ENCODE measurements around the gene IL18RAP.
A peak's percentile ranks its signal among the peaks of the same experiment; 100 is the strongest.

IL18RAP gene

DNA sequence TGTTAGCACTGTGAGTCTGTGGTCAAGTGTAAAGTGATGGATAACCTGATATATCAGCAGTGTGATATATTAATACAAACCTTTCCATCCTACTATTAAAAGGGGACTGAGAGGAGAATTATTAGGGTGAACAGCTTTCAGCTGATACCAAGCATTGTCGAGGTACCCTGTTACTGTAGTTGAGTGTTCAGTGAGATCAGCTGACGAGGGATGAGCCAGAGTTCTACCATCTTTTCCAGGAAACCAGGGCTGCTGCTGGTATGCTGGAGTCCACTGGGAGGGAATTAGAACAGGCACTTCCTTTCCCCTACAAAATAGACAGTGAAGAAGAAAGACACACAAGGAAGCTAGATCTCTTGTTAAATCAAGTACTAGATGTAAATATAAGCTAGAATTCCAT, 408 bp downstream of the IL18RAP start:
- no peak for DNase-seq

DNA sequence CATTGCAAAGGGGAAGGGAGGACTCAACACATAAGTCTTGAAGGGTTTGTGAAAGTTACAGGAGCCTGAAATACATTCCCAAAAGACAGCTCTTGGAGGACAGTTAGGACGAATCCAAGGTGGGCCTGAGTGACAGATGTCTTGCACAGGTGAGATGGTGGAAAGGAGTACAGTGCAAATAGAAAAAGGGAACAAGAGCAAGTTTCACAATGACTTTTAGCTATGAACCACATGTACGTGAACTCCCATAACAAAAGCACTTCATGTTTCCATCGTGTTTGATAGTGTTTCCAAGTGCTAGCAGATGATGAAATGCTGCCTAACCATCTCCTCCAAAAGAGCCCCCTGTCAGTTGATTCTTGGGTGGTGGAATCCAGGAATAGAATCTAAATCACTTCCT, 1.8 kb downstream of the IL18RAP start:
- no peak for DNase-seq

DNA sequence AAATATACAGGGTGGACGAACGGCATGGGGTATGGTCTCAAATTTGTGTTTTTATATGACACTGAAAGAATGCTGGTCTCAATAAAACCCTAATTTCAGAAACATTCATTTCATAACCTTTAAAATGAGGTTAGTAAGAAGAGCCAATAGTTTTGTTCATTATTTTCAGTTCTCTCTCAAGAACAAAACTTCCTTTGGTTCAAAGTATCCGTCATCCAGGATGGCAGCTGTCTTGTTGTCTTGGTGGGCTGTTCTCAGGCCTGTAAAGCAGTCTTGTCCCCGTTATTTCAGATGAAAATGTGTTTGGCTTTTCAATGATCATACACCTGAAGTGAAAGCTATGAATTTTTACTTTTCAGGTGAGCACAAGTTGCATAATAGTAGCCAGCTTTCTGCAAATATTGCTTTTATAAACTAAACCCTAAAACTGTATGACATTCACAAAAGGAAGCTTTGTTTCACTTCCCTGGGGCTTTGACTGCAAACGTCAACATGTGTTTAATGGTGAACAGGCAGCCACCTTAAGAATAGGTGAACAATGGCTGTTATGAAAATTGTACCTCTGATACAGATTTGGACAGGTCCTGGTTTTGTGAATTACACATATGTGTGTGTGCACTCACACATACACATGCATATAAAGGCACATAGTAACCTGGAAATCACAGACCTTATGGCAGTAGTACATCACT, 2.6 kb downstream of the IL18RAP start:
- DNase-seq = no peak

DNA sequence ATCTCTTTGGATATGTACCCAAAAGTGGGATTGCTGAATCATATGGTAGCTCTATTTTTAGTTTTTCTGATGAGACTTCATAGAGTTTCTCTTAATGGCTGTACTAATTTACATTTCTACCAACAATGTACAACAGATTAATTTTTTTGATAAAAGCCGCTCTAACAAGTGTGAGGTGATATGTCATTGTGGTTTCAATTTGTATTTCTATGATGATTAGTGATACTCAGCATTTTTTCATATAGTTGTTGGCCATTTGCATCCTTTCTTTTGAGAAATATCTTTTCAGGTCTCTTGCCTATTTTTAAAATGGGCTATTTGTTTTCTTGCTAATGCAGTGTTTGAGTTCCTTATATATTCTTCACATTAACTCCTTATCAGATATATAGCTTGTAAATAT, 4.3 kb downstream of the IL18RAP start:
- DNase-seq = no peak

DNA sequence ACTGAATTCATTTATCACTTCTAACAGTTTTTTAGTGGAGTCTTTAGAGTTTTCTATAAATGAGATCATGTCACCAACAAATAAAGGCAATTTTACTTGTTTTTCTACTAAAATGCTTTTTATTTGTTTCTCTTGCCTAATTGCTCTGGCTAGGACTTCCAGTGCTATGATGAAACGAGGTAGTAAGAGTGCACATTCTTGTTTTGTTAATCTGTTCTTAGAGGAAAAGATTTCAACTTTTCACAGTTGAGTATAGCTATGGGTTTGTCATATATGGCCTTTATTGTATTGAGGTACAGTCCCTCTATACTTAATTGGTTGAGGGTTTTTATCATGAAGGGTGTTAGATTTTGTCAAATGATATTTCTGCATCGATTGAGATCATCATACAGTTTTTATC, 5.6 kb downstream of the IL18RAP start:
- DNase-seq = no peak

DNA sequence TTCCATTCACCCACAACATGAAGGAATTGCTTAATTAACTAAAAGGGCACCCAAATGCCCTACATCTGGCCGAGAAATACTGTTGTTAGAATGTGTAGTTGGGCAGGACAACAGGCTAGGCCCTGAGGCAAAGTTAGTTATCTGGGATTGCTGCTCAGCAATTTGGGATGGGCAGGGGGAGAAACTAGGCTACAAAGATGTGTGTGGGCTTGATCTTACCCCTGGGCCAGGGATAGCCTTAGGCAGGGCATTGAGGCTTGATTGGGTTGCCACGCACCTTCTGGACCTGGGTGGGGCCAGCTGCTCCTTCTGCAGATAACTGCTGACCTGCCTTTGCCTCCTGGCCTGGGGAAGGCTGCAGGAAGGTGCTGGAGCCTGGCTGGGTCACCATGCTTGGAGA, 9.4 kb downstream of the IL18RAP start:
- DNase-seq = no peak

DNA sequence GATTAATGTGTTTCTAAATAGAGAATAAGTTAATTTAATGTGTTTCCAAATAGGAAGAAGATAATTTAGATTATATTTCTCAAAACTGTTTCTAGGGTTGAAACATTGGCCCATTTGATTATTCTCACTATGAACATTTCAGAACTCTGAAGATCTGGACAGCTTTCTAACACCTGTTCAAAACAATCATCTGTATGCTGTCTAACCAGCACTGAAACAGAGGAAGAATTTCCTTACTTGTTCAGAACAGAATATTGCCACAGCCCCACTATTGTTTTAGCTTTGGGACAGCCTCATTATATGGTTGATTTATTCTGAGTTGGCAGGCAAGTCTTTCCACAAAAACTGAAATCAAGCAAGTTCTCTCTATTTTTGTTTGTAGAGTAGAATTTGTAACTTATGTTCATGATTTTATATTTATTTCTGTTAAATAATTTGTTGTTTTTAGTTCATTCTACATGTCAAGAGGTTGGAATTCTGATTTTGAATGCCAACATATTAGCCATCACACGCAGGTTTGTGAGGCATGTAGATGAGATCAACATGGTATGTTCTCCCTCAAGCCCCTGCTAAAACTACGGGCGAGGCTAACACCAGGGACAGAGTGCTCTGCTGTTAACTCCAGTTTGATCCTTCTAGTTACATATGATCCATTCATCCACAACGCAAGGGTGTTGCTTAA, 11.2 kb downstream of the IL18RAP start:
- no peak for DNase-seq

GRCh38 chr2:102434655-102435381, 11.9 kb downstream of the IL18RAP start:
- no peak for DNase-seq

- DNase-seq = no peak
These were observed 12.8 kb downstream of the IL18RAP start for GRCh38 chr2:102435741-102436140.

GRCh38 chr2:102436323-102436722, 13.4 kb downstream of the IL18RAP start:
- DNase-seq = no peak

- no peak for DNase-seq
These were observed 14.2 kb downstream of the IL18RAP start for GRCh38 chr2:102437122-102437521.

DNA sequence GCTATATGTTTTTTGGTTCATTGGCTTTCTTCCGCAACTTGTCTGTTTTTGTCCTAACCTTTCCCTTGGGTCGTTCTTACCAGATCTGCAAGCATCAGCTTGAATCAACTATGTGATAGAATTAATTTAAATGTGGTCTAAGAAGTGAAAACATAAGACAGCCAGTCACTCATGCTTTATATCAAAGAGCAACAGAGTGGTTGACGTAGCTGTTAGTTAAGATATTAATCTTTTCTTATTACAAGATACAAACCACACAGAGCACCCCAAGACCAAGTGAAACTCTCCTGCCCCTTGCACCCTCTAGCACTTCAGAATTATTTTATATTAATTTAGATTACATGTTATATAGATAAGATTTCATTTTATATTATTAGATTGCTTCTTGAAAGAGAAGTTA, 15.2 kb downstream of the IL18RAP start:
- no peak for DNase-seq

- no peak for DNase-seq
These were observed 15.6 kb downstream of the IL18RAP start for GRCh38 chr2:102438578-102438977.

DNA sequence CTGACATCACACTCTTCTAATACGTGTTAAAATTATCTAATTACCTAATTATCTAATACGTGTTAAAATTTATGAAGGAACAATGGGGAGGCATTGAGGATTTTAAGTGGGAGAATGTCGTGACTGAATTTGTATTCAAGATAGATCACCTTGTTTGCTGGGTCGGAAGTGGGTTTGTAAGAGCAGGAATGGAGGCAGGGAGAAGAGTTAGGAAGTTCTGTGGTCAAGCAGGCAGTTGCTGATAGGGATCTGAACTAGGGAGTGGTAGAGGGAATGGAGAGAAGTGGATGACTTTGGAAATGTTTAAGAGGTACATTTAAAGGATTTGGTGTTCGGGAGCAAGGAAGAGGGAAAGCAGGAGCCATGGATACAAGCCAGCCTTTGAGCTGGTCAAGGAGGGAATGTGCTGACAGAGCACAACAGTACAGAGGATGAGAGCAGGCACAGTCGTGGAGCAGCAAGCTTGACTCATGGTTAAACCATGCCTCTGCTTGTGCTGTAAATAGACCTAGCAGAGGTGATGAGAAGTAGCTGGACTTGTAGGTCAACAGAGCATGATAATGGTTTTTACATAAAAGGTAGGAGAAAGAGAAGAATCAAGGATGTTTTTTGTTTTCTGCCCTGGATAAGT, 16.2 kb downstream of the IL18RAP start:
- peak; percentile 54 for DNase-seq

GRCh38 chr2:102442967-102443828, 20.2 kb downstream of the IL18RAP start:
- peak; percentile 28 for DNase-seq

DNA sequence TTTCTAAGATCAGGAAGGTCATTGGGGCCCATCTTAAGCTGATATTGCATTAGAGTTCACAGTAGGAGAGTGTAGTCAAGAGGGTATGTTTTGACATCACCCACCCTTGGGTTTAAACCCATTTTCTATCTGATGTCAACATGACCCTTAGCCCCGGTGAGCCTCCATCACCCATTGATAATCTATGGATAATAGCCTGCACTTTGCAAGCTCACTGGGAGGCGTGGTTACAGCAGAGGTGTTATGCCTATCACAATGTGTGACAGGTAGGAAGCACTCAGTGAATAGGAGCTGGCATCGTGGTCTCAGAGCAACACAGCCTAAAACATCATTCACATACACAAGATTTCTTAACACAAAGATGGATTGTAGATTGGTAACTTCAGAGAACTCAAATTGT, 21.3 kb downstream of the IL18RAP start:
- DNase-seq = no peak

DNA sequence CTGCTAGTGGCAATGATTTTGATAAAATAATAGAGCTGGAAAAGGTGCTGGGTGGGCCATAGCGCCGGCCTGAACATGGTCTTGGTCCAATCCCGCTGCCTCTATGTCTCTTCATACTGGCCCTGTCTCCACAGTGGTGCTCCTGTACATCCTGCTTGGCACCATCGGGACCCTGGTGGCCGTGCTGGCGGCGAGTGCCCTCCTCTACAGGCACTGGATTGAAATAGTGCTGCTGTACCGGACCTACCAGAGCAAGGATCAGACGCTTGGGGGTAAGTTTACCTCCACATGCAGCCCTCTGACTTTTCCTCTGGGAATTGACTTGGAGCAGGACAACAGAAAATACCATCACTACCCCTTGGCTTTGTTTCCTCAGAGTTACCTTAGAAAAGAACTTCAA, 24.0 kb downstream of the IL18RAP start:
- DNase-seq = no peak

DNA sequence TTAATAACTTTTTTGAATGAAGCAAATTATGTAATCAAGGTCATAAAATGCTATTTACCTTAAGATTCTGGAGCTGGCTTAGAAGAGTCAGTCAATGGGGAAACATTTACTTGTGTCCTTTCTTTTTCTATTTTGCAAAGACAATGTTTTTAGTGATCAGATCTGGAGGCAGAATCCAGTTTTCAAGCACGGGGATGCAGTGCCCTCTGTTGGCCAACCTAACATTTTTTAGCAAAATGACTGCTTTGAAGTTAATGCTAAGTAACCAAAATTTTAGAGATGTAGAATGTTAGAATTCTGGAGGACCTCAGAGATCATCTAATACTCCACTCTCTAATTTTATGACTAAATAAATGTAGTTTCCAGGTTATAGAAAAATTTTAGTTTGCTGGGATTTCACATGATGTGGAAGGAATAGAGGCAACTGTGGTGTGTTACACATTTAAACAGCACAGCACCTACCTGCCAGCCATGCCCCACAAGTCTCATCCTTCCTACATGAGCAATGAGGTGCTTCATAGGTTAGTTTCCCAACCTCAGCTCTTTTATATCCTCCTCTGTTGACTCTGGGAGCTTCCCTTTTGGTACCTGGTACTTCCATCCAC, 26.5 kb downstream of the IL18RAP start:
- peak; percentile 33 for DNase-seq

- DNase-seq = no peak
These were observed 29.0 kb downstream of the IL18RAP start for GRCh38 chr2:102451968-102452367.

DNA sequence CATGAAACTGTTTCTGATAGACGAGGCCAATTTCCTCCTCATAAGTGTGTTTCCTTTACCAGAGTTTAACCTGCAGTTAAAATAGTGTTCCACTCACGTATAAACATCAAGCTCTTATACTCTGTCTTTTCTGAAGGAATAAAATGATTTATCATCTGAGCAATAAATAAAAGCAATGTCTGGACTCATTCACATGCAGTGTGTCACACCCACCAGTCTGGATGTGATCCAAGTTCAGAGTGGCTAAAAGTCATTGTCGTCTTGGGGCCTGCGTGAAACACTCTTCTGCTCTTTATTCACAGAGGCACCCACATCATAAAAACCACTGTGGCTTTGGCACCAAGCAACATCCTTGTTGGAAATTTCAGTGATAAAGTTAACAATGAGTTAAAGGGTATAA, 30.5 kb downstream of the IL18RAP start:
- DNase-seq = no peak

DNA sequence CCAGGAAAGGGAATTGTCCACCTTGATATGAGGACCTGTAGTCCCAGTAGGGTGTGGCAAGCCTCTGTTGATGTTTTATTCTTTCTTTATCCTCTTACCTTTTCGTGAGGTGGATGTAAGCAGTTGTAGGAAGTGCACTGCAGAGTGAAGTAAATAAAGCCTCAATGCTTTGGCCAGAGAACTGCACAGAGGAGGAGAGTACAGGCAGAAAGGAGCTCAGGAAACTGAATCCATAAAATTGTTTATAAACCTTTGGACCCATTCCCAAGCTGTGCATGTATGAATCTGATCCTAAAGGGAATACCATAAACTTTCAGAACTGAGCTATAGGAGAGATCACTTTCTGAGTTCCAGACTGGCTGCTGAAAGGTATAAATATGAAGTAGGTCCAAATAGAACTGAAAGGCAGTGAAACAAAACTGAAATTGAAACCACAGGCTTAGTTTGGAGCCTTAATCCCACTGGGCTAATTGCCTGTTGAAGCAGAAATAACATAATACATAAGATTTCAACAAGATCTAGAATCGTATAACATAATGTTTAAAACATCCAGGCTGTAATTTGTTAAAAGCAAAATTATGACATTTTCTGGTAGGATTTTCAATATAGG, 32.2 kb downstream of the IL18RAP start:
- no peak for DNase-seq

DNA sequence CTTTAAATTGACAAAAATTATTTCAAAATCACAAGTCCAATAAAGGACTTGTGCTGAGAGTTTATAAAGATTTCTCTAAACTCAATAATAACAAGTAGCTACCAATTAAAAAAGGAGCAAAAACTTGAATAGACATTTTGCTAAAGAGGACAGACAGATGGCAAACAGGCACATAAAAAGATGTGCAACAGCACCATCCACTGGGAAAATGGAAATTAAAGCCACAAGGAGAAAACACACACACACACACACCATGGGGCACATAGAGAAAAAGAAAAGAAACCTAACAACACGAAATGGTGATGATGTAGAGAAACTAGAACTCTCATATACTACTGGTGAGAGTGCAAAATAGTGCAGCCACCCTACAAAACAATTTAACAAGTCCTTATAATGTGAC, 37.5 kb downstream of the IL18RAP start:
- DNase-seq = no peak

All from HCEC 1CT (cell line).